ENCODE data around the gene ITPKB.

- no peak for TF ChIP-seq CEBPB (IDR thresholded peaks at IDR 0.05)
- no peak for TF ChIP-seq YY1 (IDR thresholded peaks at IDR 0.05; ENCODE audit: low read depth)
- no peak for TF ChIP-seq RAD21 (IDR thresholded peaks at IDR 0.05; ENCODE audit: low read depth)
- TF ChIP-seq TAF1 (IDR thresholded peaks at IDR 0.05; ENCODE audit: low read depth) = no peak
- no peak for TF ChIP-seq EGR1 (IDR thresholded peaks at IDR 0.05)
- no peak for TF ChIP-seq EP300 (IDR thresholded peaks at IDR 0.05; ENCODE audit: borderline replicate concordance)
- no peak for TF ChIP-seq FOXM1 (IDR thresholded peaks at IDR 0.05; ENCODE audit: borderline replicate concordance, low read depth)
- no peak for TF ChIP-seq NFIC (IDR thresholded peaks at IDR 0.05)
- no peak for TF ChIP-seq CREB1 (IDR thresholded peaks at IDR 0.05; ENCODE audit: low read depth)
- no peak for TF ChIP-seq ZBTB7A (IDR thresholded peaks at IDR 0.05; ENCODE audit: low read depth)
- TF ChIP-seq, protein P1, sequence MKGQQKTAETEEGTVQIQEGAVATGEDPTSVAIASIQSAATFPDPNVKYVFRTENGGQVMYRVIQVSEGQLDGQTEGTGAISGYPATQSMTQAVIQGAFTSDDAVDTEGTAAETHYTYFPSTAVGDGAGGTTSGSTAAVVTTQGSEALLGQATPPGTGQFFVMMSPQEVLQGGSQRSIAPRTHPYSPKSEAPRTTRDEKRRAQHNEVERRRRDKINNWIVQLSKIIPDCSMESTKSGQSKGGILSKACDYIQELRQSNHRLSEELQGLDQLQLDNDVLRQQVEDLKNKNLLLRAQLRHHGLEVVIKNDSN (IDR thresholded peaks at IDR 0.05) = no peak
Measured at GRCh38 chr1:226706684-226707083, 32.4 kb downstream of the ITPKB start.
